ENCODE measurements around the gene RIMBP3C.
"Not testable (repeated sequence)": the region's sequence is repeated elsewhere in the genome, so short reads cannot be mapped to it uniquely, and the experiment has no call there.

Gene RIMBP3C

GRCh38 chr22:21580623-21581007, 29.4 kb upstream of the RIMBP3C start:
- not testable (repeated sequence) for DNase-seq (ENCODE audit: low read depth, low spot score); H3K27ac ChIP-seq

- no peak for DNase-seq (ENCODE audit: low read depth, low spot score)
- H3K27ac ChIP-seq: no peak overlapping the region
These were observed 28.2 kb upstream of the RIMBP3C start for GRCh38 chr22:21579474-21579851.

DNA sequence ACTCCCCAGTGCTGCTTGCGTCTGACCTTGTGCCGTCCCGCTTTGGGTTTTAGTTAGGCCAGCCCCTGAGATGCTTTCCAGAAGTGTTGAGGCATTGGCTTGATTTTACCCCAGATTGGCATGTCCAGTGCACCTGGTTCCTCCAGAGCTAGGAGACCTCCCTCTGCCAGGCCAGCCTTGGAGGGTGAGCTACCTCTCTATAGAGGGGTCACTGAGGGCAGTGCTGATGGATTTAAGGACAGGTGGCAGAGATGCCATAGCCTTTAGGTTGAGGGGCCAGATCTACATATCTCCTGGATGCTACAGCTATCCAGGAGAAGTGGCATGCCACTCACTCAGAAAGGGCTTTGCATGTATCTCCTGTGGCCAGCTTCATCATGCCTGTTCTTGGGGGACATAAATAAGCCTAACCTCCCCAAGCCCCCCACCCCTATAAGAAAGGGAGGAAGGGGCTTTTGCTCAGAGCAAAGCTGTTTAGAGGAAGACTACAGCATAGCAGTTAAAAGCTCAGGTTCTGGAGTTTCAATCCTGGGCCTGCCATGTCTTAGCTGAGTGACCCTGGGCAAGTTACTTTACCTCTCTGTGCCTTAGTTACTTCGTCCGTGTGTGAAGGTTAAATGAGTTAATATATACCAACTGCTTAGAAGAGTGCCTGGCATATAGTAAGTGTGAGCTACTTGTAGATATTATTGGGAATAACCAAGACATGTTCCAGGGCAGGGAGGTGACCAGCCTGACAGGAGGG, 22.7 kb upstream of the RIMBP3C start:
- DNase-seq (ENCODE audit: low read depth, low spot score): no peak

GRCh38 chr22:21573293-21573734, 22.1 kb upstream of the RIMBP3C start:
- DNase-seq (ENCODE audit: low read depth, low spot score): no peak
- no peak overlapping the region for H3K27ac ChIP-seq

More for the DNA sequence above, 22.7 kb upstream of the RIMBP3C start:
- H3K27ac ChIP-seq: peak overlapping the region; percentile 14

- no peak overlapping the region for H3K27ac ChIP-seq
These were observed 20.4 kb upstream of the RIMBP3C start for GRCh38 chr22:21571679-21572078.

GRCh38 chr22:21570398-21570797, 19.1 kb upstream of the RIMBP3C start:
- H3K27ac ChIP-seq: no peak overlapping the region
- DNase-seq (ENCODE audit: low read depth, low spot score): no peak

More at GRCh38 chr22:21571679-21572078, 20.4 kb upstream of the RIMBP3C start:
- no peak for DNase-seq (ENCODE audit: low read depth, low spot score)

DNA sequence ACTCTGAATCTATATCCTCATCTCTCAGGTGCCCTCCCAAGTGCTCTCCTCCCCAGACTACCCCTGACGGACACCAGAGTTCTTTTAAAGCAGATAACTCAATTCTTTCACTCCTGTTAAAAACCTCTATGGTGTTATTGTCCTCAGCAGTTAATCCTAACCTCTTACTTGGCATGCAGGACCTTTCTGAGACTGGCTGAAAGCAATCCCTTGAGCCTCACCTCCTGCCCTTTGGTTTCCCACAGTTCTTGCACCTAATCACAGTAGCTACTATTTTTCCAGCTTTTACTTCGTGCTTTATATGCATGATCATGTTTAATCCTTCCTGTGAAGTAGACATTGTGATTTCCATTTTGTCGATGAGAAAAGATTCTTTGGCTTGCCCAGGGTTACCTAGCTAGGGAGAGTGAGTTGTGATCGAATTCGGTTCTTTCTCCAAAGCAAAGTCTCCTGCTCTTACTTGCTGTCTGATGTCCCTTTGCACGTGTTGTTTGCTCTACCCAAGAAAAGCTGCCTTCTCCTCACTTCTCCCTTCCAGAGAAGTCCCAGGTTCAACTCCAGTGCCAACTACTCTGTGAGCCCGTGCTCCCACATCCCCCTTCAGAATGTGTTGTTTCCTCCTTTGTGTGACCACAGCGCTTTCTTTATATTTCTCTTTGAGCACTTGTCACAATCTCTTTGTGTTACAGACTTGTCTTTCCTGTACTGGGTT, 18.4 kb upstream of the RIMBP3C start:
- no peak for DNase-seq (ENCODE audit: low read depth, low spot score)
- no peak overlapping the region for H3K27ac ChIP-seq

DNA sequence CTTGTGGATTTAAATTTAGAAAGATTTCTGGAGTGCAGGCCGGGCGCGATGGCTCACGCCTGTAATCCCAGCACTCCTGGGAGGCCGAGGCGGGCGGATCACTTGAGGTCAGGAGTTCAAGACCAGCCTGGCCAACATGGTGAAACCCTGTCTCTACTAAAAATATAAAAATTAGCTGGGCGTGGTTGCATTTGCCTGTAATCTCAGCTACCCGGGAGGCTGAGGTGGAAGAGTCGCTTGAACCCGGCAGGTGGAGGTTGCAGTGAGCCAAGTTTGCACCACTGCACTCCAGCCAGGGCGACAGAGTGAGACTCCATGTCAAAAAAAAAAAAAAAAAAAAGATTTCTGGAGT, 17.8 kb upstream of the RIMBP3C start:
- DNase-seq (ENCODE audit: low read depth, low spot score): not testable (repeated sequence)
- peak overlapping the region; percentile 78 for H3K27ac ChIP-seq

DNA sequence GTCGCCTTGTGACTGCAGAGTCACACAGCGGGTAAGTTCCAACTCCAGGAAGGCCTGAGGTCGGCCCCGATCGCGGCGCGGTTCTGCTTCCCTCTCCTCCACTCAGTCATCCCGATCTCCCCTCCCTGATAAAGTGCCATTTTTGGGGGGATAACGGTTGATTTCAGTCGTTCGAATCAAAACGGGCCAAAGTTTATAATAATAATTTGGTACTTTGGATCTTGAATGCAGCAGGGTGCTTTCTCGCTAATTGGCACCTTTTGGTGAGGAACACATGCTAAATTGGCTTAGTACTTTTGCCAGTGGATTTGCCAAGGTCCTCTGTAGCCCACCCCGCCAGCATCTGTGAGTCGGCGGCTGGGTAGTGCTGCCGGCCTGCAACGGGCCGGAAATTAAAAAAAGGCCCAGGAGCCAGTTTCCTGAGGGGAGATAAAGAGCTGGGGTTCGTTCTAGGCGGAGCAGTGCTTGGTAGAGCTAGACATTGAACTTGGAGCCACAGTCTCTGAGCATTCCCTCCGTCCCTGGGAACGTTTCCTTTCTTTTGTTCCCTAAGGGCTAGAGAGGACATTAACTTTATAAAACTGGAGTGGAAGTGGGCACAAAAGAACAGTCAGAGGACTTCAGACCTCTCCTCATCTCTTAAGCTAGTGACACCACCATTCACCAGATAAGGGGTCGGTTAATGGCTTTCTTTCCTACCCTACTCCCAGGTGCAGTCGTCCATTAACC, 17.2 kb upstream of the RIMBP3C start:
- DNase-seq (ENCODE audit: low read depth, low spot score): no peak
- H3K27ac ChIP-seq: peak overlapping the region; percentile 78

- H3K27ac ChIP-seq: peak within 1 kb of the TSS; percentile 78
- DNase-seq (ENCODE audit: low read depth, low spot score): no peak
These were observed 16.4 kb upstream of the RIMBP3C start, which contains the start of gene UBE2L3 for GRCh38 chr22:21567456-21568346. TSS of gene UBE2L3 (plus strand) at chr22:21567714. CDS start at chr22:21567745, 31 bp downstream.

- no peak overlapping the region for H3K27ac ChIP-seq
- DNase-seq (ENCODE audit: low read depth, low spot score): no peak
These were observed 13.2 kb upstream of the RIMBP3C start for GRCh38 chr22:21564411-21564810.

DNA sequence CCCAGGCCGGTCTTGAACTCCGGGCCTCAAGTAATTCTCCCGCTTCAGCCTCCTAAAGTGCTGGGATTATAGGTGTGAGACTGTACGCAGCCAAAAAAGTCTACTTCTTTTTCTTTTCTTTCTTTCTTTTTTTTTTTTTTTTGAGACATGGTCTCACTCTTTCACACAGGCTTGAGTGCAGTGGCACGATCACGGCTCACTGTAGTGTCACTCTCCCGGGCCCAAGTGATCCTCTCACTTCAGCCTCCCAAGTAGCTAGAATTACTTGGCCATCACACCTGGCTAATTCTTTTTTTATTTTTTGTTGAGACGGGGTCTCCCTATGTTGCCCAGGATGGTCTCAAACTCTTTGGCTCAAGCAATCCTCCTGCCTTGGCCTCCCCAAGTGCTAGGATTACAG, 12.7 kb upstream of the RIMBP3C start:
- no peak overlapping the region for H3K27ac ChIP-seq
- DNase-seq (ENCODE audit: low read depth, low spot score): no peak

GRCh38 chr22:21560657-21561056, 9.4 kb upstream of the RIMBP3C start:
- H3K27ac ChIP-seq; DNase-seq (ENCODE audit: low read depth, low spot score): not testable (repeated sequence)

DNA sequence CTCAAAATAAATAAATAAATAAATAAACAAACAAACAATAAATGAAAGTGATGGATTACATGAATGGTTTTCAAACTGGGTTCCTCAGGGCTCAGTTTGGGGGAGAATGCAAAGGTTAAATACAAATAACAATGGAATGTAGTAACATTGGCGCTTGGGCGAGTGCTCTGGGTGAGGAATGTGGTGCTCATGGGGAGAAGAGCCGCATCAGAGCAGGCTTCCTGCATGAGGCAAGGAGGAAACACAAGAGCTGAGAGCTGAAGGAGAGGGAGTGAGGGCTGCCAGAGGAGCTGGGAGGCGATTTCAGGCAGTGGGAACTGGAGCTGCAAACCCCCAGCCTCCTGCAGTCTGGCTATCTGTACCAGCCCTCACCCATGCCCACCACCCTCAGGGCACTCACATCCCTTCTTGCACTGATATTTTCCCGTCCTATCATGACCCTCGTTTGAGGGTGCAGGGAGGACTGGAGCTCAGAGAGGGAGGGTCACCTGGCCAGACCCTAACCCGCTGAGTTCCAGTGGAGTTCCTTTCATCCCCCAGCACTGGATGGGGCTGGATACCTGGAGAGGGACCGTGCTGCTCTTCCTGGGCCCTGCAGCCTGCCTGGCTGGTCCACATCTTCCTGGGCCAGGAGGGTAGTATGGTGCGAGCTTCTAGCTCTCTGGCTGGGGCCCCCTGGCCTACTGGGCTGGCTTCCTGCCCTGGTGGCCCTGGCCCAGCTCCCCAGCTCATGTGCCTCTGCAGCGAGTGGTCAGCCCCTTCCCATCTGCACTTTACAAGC, 8.3 kb upstream of the RIMBP3C start:
- DNase-seq (ENCODE audit: low read depth, low spot score): not testable (repeated sequence)

DNA sequence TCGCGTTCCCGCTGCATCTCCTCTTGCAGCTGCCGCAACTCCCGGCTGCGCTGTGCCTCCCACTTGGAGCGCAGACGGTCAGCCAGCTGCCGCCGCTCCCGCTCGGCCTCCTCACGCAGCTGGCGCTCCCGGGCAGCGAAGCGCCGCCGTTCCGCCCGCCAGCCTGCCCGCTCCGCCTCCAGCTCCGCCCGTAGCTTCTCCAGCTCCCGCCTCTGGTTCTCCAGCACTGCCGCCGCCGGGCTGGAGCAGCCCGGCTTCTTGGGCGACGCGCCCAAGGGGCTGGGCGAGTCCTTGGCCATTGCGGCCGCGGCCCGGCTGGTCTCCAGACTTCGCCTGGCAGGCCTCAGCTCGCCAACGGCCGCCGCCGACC, 598 bp downstream of the RIMBP3C start:
- not testable (repeated sequence) for H3K27ac ChIP-seq; DNase-seq (ENCODE audit: low read depth, low spot score)

More for the DNA sequence above, 8.3 kb upstream of the RIMBP3C start:
- H3K27ac ChIP-seq: not testable (repeated sequence)

GRCh38 chr22:21550008-21550677, 1.1 kb downstream of the RIMBP3C start:
- DNase-seq (ENCODE audit: low read depth, low spot score); H3K27ac ChIP-seq: not testable (repeated sequence)

DNA sequence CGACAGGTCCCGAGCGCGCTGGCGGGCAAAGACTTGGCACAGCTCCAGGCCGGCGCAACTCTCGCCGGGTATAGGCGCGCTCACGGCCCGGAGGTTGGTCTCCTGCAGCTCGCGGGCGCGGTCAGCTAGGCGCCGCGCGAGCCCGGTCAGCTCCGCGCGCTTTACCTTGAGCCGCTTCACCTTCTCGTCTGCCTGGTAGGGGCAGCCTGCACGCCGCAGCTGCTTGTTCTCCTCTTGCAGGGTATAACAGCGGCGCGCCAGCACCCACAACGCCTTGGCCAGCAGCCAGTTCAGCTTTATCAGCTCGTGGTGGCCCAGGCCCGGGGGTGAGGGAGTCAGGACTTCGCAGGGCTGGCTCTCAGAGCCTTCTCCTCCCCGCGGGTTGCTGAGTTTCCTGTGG, 1.7 kb downstream of the RIMBP3C start:
- not testable (repeated sequence) for H3K27ac ChIP-seq; DNase-seq (ENCODE audit: low read depth, low spot score)

DNA sequence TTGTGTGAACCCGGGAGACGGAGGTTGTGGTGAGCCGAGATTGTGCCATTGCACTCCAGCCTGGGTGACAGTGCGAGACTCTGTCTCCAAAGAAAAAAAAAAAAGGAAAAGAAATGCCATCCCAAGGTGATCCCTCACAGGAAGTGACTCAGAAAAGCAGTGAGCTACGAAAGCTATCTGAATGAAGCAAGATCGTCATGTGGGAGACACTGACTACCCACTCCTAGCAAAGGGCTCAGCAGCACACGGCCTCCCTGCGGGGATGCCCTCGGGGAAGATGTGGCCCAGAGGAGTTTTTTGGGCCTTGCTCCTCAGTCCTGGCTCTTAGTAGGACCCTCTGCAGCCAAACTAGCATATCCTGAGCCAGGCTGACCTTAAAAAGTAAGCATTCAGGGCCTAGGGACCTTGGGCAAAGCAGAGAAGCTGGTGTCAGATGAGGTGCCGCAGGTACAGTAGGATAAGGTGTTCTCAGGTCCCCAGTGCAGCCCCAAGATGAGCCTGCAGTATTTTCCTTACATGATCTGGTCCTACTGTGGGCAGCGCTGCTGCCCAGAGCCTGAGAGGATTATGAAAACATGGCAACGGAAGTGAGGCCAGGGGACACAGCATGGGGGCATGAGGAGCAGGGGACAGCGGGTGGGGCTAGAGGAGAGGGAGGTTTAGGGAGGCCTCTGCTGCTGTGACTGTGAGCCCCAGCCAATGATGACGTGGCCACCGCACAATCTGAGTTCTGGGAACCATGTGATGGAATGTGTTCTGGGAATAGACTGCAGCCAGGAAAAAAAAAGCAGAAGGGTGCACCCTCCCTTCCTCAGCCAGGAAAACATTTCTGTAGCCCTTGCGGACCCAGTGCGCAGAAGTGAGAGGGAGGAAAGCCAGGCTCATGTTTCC, 6.6 kb downstream of the RIMBP3C start:
- H3K27ac ChIP-seq; DNase-seq (ENCODE audit: low read depth, low spot score): not testable (repeated sequence)

Measured in epithelial cell of prostate (primary cell).